SKM-1 (cell line): ENCODE data around the gene PLAU.
"Not testable (repeated sequence)": the region's sequence is repeated elsewhere in the genome, so short reads cannot be mapped to it uniquely, and the experiment has no call there.

ENCODE experiments used
- DNase-seq: peaks from one replicate; lab custom pipeline; 2025; ENCODE audit not compliant: unreplicated experiment; lab: John Stamatoyannopoulos, UW

PLAU gene

DNA sequence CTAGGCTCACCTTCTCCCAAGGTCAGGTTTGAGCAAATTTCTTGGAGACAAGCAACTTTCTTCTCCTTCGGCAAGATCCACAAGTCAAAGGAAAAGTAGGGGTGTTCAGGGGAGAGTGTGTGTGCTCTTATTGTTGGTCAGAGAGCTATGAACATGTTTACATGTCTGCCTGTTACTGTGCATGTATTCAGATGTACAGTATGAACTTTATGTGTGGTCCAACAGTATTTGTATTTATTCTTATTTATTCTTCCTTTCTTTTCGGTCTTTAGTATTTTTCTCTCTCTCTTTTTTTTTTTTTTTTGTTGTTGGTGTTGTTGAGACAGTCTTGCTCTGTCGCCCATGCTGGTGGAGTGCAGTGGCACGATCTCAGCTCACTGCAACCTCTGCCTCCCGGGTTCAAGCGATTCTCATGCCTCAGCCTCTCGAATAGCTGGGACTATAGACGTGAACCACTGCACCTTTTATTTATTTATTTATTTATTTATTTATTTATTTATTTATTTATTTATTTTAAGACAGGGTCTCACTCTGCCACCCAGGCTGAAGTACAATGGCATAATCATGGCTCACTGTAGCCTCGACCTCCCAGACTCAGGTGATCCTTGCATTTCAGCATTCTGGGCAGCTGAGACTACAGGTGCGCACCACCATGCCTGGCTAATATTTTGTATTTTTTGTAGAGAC, 38.2 kb downstream of the PLAU start:
- DNase-seq, result no peak

- no peak for DNase-seq
Observed at GRCh38 chr10:73950155-73950948, 39.4 kb downstream of the PLAU start.

GRCh38 chr10:73953665-73954064, 42.7 kb downstream of the PLAU start:
- DNase-seq, result peak; percentile 85

- no peak for DNase-seq
Observed at GRCh38 chr10:73954737-73955136, 43.8 kb downstream of the PLAU start.

DNA sequence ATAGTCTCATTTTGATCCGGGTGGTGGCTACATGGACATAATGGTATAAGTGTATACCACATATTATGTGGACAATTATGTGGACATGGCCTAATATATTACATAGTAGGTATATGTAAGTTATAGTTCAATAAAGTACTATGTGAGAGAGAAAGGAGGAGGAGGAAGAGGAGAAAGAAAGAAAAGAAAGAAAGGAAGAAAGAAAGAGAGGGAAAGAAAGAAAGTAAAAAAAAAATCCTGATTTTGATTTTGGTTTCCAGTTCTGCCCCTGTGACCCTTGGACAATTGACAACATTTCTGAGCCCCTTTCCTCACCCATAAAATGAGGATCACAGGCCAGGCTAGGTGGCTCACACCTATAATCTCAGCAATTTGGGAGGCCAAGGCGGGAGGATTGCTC, 44.8 kb downstream of the PLAU start:
- no peak for DNase-seq

DNA sequence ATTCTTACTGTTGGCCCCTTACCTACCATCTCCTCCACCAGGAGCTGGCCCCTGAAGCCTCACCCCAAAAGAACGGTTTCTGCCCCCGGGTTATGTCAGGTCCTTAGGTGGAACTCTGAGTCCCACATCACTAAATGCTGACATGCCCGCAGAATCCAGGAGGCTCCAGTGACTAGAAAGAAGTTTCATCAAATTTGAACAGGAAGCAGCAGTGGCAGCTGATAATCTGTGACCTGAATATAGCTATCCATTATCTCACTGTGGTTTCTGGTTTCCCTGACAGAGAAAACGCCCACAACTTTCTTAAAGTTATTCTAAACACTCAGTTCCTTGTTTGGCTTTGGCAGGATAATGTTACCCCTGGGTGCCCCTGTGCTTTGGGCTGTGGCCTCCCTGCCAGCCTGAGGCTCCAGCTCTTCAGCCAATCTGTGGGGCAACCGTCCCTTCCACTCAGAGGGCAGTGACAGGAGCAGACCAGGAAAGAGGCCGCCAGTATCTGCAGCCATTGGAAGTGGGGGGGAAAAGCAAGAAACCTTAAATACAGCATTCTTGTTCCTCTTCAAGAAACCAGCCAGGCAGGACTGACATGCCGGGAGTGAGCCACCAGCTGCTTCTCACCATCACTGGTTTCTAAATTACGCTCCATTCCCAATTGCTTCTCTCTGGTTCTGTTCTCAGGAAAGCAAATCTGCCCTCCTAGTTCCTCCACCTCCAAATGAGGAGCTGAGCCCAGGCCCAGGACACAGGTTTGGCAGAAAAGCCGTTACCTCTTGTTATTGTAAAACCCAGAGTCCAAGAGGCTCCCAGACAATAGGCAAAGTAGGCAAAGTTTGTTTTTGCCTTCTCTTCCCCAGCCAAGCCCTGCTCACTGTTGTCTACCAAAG, 45.8 kb downstream of the PLAU start:
- DNase-seq, result peak; percentile 85

DNA sequence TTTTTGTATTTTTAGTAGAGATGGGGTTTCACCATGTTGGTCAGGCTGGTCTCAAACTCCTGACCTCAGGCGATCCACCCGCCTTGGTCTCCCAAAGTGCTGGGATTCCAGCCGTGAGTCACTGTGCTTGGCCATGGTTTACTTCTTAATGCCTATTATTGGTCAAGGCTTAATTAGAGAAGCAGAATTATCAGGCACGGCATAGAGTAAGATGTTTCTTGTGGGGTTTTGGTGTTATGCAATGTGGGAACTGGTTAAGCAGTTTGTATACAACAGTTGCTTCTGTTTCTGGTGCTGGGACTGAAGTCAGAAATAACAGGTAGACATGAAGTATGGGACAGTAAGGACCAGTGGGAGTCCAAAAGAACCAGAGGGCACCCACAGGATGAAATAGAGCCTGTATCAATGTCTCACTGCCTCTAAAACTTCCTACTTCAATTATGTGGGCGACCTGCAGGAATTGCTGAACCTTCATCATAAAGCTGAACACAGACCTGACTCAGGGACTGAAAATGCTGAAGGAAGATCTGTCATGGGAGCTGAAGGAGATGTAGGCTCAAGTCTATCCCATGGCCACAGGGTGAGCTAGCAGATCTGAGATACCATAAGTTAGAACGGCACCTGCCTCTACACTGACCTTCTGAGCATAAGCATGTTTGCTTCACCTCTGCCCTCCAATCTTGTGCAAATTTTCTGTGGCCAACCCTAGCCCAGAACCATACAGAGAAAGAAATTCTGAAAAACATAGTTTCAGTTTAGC, 48.7 kb downstream of the PLAU start:
- DNase-seq, result no peak

DNA sequence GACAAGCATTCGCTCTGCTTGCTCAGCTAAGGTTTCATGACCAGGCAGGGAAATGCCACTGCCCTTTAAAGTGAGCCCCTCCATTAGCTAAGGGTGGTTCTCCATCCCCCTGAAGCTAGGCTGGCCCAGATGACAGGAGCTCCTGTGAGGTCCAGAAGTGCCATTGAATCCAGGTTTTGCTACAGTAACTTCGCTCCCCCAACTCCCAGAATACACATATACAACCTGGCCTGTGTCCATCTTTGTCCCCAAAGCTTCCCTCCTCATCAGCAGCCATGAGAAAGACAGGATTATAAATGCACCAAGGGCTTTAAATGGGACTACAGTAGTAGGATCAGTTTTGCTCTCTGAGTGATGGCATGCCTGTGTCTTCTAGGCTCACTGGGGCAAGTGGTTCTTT, 51.5 kb downstream of the PLAU start:
- DNase-seq, result no peak

GRCh38 chr10:73963533-73963932, 52.6 kb downstream of the PLAU start:
- not testable (repeated sequence) for DNase-seq

DNA sequence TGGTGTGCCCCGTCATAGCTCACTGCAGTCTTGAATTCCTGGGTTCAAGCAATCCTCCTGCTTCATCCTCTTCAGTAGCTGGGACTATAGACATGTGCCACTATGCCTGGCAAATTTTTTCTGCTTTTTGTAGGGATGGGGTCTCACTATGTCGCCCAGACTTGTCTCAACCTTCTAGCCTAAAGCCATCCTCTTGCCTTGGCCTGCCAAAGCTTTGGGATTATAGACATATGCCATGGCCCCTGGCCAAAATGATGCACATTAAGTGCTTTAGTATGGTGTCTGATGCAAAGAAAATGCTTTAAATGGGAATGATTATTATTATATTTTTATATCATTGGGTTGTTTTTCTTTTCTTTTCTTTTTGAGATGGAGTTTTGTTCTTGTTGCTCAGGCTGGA, 53.8 kb downstream of the PLAU start:
- no peak for DNase-seq

- DNase-seq, result not testable (repeated sequence)
Observed at GRCh38 chr10:73965267-73965889, 54.4 kb downstream of the PLAU start.

GRCh38 chr10:73965890-73966768, 55.2 kb downstream of the PLAU start:
- no peak for DNase-seq

- no peak for DNase-seq
Observed at GRCh38 chr10:73967022-73967429, 56.1 kb downstream of the PLAU start.
